ENCODE data around the gene ZNF407.

Gene ZNF407

DNA sequence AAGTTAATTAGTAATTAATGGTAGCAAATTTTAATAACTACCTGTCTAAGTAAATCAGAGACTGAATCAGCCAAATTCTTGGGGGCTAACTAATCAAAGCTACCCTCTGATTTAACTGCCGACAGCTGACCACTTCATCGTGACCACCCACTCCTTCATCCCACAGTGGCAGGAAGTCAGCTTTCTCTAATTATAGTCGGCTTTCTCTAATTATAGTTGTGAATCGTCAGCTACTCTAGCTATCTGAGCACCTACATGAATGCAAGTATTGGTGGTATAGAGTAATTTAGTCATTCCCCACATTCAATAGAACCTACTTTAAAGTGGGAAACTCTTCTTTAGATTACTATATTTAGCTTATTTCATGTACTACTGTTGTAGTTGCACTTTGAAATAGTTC is 425.8 kb downstream of the ZNF407 start:
- H3K4me3 ChIP-seq (ENCODE audit: control insufficient read depth, low read depth, low read length): no peak overlapping the region
- no peak for TF ChIP-seq CTCF (IDR thresholded peaks at IDR 0.05; ENCODE audit: control insufficient read depth, insufficient read depth, low read depth, low read length, missing control alignments)
- no peak for DNase-seq (ENCODE audit: low read depth)

GRCh38 chr18:75024871-75025270 is 427.2 kb downstream of the ZNF407 start:
- no peak for TF ChIP-seq CTCF (IDR thresholded peaks at IDR 0.05; ENCODE audit: control insufficient read depth, insufficient read depth, low read depth, low read length, missing control alignments)
- no peak for DNase-seq (ENCODE audit: low read depth)
- no peak overlapping the region for H3K4me3 ChIP-seq (ENCODE audit: control insufficient read depth, low read depth, low read length)

DNA sequence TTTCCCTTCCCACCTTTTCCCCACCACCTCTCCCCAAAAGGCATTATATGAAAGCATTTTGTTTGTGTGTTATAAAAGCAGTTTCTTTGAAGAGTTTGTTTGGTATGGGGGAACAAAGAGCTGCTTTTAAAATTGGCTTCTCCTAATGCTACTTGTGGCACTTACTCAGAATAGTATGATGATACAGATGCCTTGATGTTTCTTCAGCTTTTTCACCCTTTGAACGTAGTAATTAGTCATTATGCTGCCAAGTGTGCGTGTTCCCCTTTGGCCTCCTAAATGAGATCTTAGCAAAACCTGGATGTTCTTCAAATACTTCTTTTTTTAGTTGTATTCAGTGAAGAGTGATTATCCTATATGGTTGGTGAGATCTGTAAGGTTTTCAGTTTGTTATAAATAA is 427.9 kb downstream of the ZNF407 start:
- DNase-seq (ENCODE audit: low read depth): no peak
- no peak for TF ChIP-seq CTCF (IDR thresholded peaks at IDR 0.05; ENCODE audit: control insufficient read depth, insufficient read depth, low read depth, low read length, missing control alignments)
- H3K4me3 ChIP-seq (ENCODE audit: control insufficient read depth, low read depth, low read length): no peak overlapping the region

DNA sequence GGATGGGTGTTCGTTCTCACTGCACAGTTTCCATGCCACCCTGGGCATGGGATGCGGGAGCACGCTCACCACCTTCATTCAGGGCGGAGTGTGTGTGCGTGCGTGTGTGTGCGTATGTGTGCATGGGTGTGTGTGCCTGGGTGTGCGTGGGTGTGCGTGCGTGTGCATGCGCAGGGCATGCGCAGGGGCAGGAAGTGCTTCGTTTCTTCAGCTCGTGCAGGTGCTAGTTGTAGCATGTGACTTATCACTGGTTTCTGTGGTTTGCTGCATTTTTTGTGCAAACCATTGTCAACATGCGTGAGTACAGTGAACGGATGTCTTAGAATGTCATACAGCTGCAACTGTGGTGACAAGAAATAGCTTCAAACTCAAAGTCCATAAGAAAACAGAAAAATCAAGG is 431.8 kb downstream of the ZNF407 start:
- no peak overlapping the region for H3K4me3 ChIP-seq (ENCODE audit: control insufficient read depth, low read depth, low read length)
- DNase-seq (ENCODE audit: low read depth): no peak
- TF ChIP-seq CTCF (IDR thresholded peaks at IDR 0.05; ENCODE audit: control insufficient read depth, insufficient read depth, low read depth, low read length, missing control alignments): no peak

- no peak overlapping the region for H3K4me3 ChIP-seq (ENCODE audit: control insufficient read depth, low read depth, low read length)
- no peak for TF ChIP-seq CTCF (IDR thresholded peaks at IDR 0.05; ENCODE audit: control insufficient read depth, insufficient read depth, low read depth, low read length, missing control alignments)
- no peak for DNase-seq (ENCODE audit: low read depth)
Observed at GRCh38 chr18:75031717-75032317, 434.1 kb downstream of the ZNF407 start.

DNA sequence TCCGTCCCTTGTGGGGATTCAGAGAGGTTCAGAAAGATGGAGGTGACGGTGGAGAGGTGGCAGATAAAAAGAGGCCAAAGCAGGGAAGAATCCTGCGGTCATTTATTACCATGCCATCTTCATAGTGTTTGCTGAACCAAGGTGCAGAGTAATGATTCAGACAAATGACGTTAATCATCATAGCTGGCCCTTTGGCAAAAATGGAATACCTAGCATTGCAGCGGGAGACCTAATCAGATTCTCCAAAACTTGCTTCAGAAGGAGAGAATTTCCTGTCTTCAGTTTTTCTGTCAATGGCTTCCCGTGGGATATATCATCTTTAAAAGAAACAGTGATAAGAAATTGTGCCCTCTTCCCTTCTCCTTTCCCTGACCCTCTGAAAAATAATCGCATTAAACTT is 435.8 kb downstream of the ZNF407 start:
- no peak for DNase-seq (ENCODE audit: low read depth)
- no peak overlapping the region for H3K4me3 ChIP-seq (ENCODE audit: control insufficient read depth, low read depth, low read length)
- TF ChIP-seq CTCF (IDR thresholded peaks at IDR 0.05; ENCODE audit: control insufficient read depth, insufficient read depth, low read depth, low read length, missing control alignments): no peak

GRCh38 chr18:75034937-75035336 is 437.3 kb downstream of the ZNF407 start:
- DNase-seq (ENCODE audit: low read depth): no peak
- no peak for TF ChIP-seq CTCF (IDR thresholded peaks at IDR 0.05; ENCODE audit: control insufficient read depth, insufficient read depth, low read depth, low read length, missing control alignments)
- H3K4me3 ChIP-seq (ENCODE audit: control insufficient read depth, low read depth, low read length): no peak overlapping the region
